GM04503 (cell line): ENCODE measurements around the gene SEBOX.

Experiments used
- DNase-seq: peaks from one replicate; pipeline ENCODE4 v3.0.0-alpha.2; 2012; ENCODE audit warnings: low read depth

The SEBOX gene

GRCh38 chr17:28368915-28369683 is 4.1 kb upstream of the SEBOX start:
- DNase-seq: no peak

GRCh38 chr17:28368306-28368831 is 3.4 kb upstream of the SEBOX start:
- DNase-seq: no peak

- DNase-seq: no peak
These were observed 2.8 kb upstream of the SEBOX start for GRCh38 chr17:28367641-28368305.

- no peak for DNase-seq
These were observed 1.6 kb upstream of the SEBOX start for GRCh38 chr17:28366605-28367004.

- DNase-seq: no peak
These were observed 488 bp upstream of the SEBOX start for GRCh38 chr17:28365487-28365886.

- no peak for DNase-seq
These were observed 986 bp downstream of the SEBOX start for GRCh38 chr17:28363776-28364650.

- DNase-seq: no peak
These were observed 1.8 kb downstream of the SEBOX start for GRCh38 chr17:28363186-28363585.

- DNase-seq: no peak
These were observed 7.2 kb downstream of the SEBOX start for GRCh38 chr17:28357901-28358197.

- DNase-seq: peak; percentile 66
These were observed 7.7 kb downstream of the SEBOX start, which contains the start of gene POLDIP2 for GRCh38 chr17:28357061-28357900. Gene POLDIP2 (minus strand): TSS chr17:28357527. CDS start chr17:28357448, 79 bp downstream.

- DNase-seq: no peak
These were observed 14.7 kb downstream of the SEBOX start for GRCh38 chr17:28350271-28350670.

GRCh38 chr17:28348979-28349378 is 16.0 kb downstream of the SEBOX start:
- no peak for DNase-seq

- peak; percentile 84 for DNase-seq
These were observed 17.6 kb downstream of the SEBOX start for GRCh38 chr17:28347261-28347891.

GRCh38 chr17:28346746-28347246 is 18.2 kb downstream of the SEBOX start:
- DNase-seq: no peak

- DNase-seq: no peak
These were observed 18.8 kb downstream of the SEBOX start for GRCh38 chr17:28346199-28346580.

GRCh38 chr17:28345419-28346198 is 19.4 kb downstream of the SEBOX start:
- no peak for DNase-seq

GRCh38 chr17:28344435-28344901 is 20.5 kb downstream of the SEBOX start:
- no peak for DNase-seq

GRCh38 chr17:28344011-28344410 is 21.0 kb downstream of the SEBOX start:
- no peak for DNase-seq

GRCh38 chr17:28343491-28343932 is 21.5 kb downstream of the SEBOX start:
- DNase-seq: no peak

GRCh38 chr17:28342313-28342712 is 22.7 kb downstream of the SEBOX start:
- no peak for DNase-seq

GRCh38 chr17:28341516-28341915 is 23.5 kb downstream of the SEBOX start:
- DNase-seq: no peak
